WTC11 (cell line): ENCODE data around the gene MYLK2. TPM values are rescaled to one million over a fixed set of nuclear protein-coding genes. Genes with fewer than 3 reads are reported as not detected.

ENCODE experiments used
- ATAC-seq: fragments of 200-7000 bp; cut with Tn5 transposase; 2 replicates; pipeline ENCODE4 v1.10.0; 2021; ENCODE audit warnings: mild to moderate bottlenecking, moderate library complexity
- CTCF ChIA-PET: fragments of 300-600 bp; sonication (Branson Sonifier 250); formaldehyde crosslinking; loops from one replicate; lab custom pipeline; 2021; ENCODE audit warnings: antibody characterized with exemption; lab: Charles Lee
- POLR2A ChIA-PET: fragments of 350-600 bp; sonication (Branson Sonifier 250); formaldehyde crosslinking; loops from one replicate; lab custom pipeline; 2021; ENCODE audit warnings: antibody characterized with exemption; lab: Charles Lee
- DNase-seq: peaks from one replicate; pipeline ENCODE4 v3.0.0; 2021; ENCODE audit warnings: low spot score
- H3K27ac Mint-ChIP-seq: 2 replicates; pipeline ENCODE4 v1.8.0; 2021; ENCODE audit warnings: mixed read lengths
- H3K27me3 Mint-ChIP-seq: 2 replicates; pipeline ENCODE4 v1.8.0; 2021; ENCODE audit warnings: low read depth, mild to moderate bottlenecking, moderate library complexity, mixed read lengths
- H3K36me3 Mint-ChIP-seq: 2 replicates; pipeline ENCODE4 v1.8.0; 2021; ENCODE audit warnings: mixed read lengths
- H3K4me1 Mint-ChIP-seq: 2 replicates; pipeline ENCODE4 v1.8.0; 2022; ENCODE audit warnings: mixed read lengths
- H3K4me3 Mint-ChIP-seq: 2 replicates; pipeline ENCODE4 v1.8.0; 2021; ENCODE audit warnings: mild to moderate bottlenecking, moderate library complexity, mixed read lengths
- H3K9me3 Mint-ChIP-seq: 2 replicates; pipeline ENCODE4 v1.8.0; 2021; ENCODE audit warnings: mixed read lengths
- ATF1 ChIP-seq: sonication (generic); formaldehyde crosslinking; IDR thresholded peaks from 2 replicates; pipeline ENCODE4 v1.8.1; 2023; ENCODE audit warnings: mild to moderate bottlenecking, moderate library complexity, missing genetic modification reagents
- ATF6 ChIP-seq: sonication (generic); formaldehyde crosslinking; IDR thresholded peaks from 2 replicates; pipeline ENCODE4 v1.8.1; 2023; ENCODE audit warnings: mild to moderate bottlenecking, missing genetic modification reagents
- CBFB ChIP-seq: sonication (generic); formaldehyde crosslinking; IDR thresholded peaks from 2 replicates; pipeline ENCODE4 v1.8.1; 2022; ENCODE audit warnings: mild to moderate bottlenecking, low read depth, missing genetic modification reagents
- EMX1 ChIP-seq: fragments of 250-450 bp; sonication (Bioruptor Pico); IDR thresholded peaks from 2 replicates; pipeline ENCODE4 v1.8.0; 2021; ENCODE audit warnings: mild to moderate bottlenecking
- FOXP1 ChIP-seq: sonication (generic); formaldehyde crosslinking; IDR thresholded peaks from 2 replicates; pipeline ENCODE4 v1.8.0; 2022; ENCODE audit warnings: missing genetic modification reagents, mild to moderate bottlenecking, moderate library complexity, borderline replicate concordance
- HMGXB4 ChIP-seq: sonication (generic); formaldehyde crosslinking; IDR thresholded peaks from 2 replicates; pipeline ENCODE4 v1.8.1; 2023; ENCODE audit warnings: mild to moderate bottlenecking, moderate library complexity, missing genetic modification reagents
- JUN ChIP-seq: sonication (generic); formaldehyde crosslinking; IDR thresholded peaks from 2 replicates; pipeline ENCODE4 v1.8.0; 2023; ENCODE audit warnings: mild to moderate bottlenecking, missing genetic modification reagents
- NFATC4 ChIP-seq: fragments of 250-450 bp; sonication (Bioruptor Pico); IDR thresholded peaks from 2 replicates; pipeline ENCODE4 v1.9.0; 2021; ENCODE audit warnings: mild to moderate bottlenecking
- NFE2L1 ChIP-seq: sonication (generic); formaldehyde crosslinking; IDR thresholded peaks from 2 replicates; pipeline ENCODE4 v1.8.1; 2023; ENCODE audit warnings: missing genetic modification reagents
- NR2C2 ChIP-seq: sonication (generic); formaldehyde crosslinking; IDR thresholded peaks from 2 replicates; pipeline ENCODE4 v1.8.0; 2022; ENCODE audit warnings: mild to moderate bottlenecking, missing genetic modification reagents
- STAT6 ChIP-seq: sonication (generic); formaldehyde crosslinking; conservative IDR thresholded peaks from 2 replicates; pipeline ENCODE4 v1.8.1; 2023; ENCODE audit warnings: mild to moderate bottlenecking, low read depth, missing genetic modification reagents, moderate library complexity
- TCF7 ChIP-seq: sonication (generic); formaldehyde crosslinking; IDR thresholded peaks from 2 replicates; pipeline ENCODE4 v1.8.0; 2022; ENCODE audit warnings: mild to moderate bottlenecking, low read depth, missing genetic modification reagents, moderate library complexity
- ZBTB21 ChIP-seq: sonication (generic); formaldehyde crosslinking; IDR thresholded peaks from 2 replicates; pipeline ENCODE4 v1.8.1; 2023; ENCODE audit warnings: mild to moderate bottlenecking, missing genetic modification reagents, borderline replicate concordance
- ZNF232 ChIP-seq: sonication (generic); formaldehyde crosslinking; IDR thresholded peaks from 2 replicates; pipeline ENCODE4 v1.8.0; 2022; ENCODE audit warnings: mild to moderate bottlenecking, missing genetic modification reagents
- ZNF317 ChIP-seq: sonication (generic); formaldehyde crosslinking; IDR thresholded peaks from 2 replicates; pipeline ENCODE4 v1.8.1; 2023; ENCODE audit warnings: low read depth, mild to moderate bottlenecking, moderate library complexity, missing genetic modification reagents, borderline replicate concordance
- ZNF416 ChIP-seq: fragments of 250-450 bp; sonication (Bioruptor Pico); IDR thresholded peaks from 2 replicates; pipeline ENCODE4 v1.9.0; 2021; ENCODE audit warnings: mild to moderate bottlenecking, inconsistent platforms
- ZNF671 ChIP-seq: fragments of 250-450 bp; sonication (Bioruptor Pico); IDR thresholded peaks from 2 replicates; pipeline ENCODE4 v1.8.0; 2021; ENCODE audit warnings: mild to moderate bottlenecking
- total RNA-seq: library from RNA; stranded (reverse); gene quantifications from 3 replicates; pipeline ENCODE4 v1.2.3, GENCODE V29; 2021
- TF ChIP-seq, protein P1 (sequence below): sonication (generic); formaldehyde crosslinking; IDR thresholded peaks from 2 replicates; pipeline ENCODE4 v1.8.1; 2023; ENCODE audit warnings: mild to moderate bottlenecking, missing genetic modification reagents, borderline replicate concordance
- TF ChIP-seq, protein P2 (sequence below): sonication (generic); formaldehyde crosslinking; IDR thresholded peaks from 2 replicates; pipeline ENCODE4 v1.8.1; 2022; ENCODE audit warnings: missing genetic modification reagents, borderline replicate concordance
- TF ChIP-seq, protein P3 (sequence below): sonication (generic); formaldehyde crosslinking; IDR thresholded peaks from 2 replicates; pipeline ENCODE4 v1.8.1; 2022; ENCODE audit warnings: mild to moderate bottlenecking, missing genetic modification reagents, moderate library complexity, borderline replicate concordance
- TF ChIP-seq, protein P4 (sequence below): fragments of 250-450 bp; sonication (Bioruptor Pico); IDR thresholded peaks from 2 replicates; pipeline ENCODE4 v1.9.0; 2021; ENCODE audit warnings: mild to moderate bottlenecking

The MYLK2 gene
- total RNA-seq, 1 experiment from 2014 or later = 0.28 TPM

GRCh38 chr20:31862157-31862470, 43.0 kb downstream of the MYLK2 start (continued):
- TF ChIP-seq, protein P1, sequence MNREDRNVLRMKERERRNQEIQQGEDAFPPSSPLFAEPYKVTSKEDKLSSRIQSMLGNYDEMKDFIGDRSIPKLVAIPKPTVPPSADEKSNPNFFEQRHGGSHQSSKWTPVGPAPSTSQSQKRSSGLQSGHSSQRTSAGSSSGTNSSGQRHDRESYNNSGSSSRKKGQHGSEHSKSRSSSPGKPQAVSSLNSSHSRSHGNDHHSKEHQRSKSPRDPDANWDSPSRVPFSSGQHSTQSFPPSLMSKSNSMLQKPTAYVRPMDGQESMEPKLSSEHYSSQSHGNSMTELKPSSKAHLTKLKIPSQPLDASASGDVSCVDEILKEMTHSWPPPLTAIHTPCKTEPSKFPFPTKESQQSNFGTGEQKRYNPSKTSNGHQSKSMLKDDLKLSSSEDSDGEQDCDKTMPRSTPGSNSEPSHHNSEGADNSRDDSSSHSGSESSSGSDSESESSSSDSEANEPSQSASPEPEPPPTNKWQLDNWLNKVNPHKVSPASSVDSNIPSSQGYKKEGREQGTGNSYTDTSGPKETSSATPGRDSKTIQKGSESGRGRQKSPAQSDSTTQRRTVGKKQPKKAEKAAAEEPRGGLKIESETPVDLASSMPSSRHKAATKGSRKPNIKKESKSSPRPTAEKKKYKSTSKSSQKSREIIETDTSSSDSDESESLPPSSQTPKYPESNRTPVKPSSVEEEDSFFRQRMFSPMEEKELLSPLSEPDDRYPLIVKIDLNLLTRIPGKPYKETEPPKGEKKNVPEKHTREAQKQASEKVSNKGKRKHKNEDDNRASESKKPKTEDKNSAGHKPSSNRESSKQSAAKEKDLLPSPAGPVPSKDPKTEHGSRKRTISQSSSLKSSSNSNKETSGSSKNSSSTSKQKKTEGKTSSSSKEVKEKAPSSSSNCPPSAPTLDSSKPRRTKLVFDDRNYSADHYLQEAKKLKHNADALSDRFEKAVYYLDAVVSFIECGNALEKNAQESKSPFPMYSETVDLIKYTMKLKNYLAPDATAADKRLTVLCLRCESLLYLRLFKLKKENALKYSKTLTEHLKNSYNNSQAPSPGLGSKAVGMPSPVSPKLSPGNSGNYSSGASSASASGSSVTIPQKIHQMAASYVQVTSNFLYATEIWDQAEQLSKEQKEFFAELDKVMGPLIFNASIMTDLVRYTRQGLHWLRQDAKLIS = no peak
- no peak for TF ChIP-seq EMX1 (CRISPR knock-in tag)
- TF ChIP-seq FOXP1 (CRISPR knock-in tag) = no peak
- TF ChIP-seq HMGXB4 (CRISPR knock-in tag) = no peak
- no peak for TF ChIP-seq CBFB
- TF ChIP-seq TCF7 (CRISPR knock-in tag) = no peak
- no peak for TF ChIP-seq NR2C2 (CRISPR knock-in tag)
- TF ChIP-seq, protein P2, sequence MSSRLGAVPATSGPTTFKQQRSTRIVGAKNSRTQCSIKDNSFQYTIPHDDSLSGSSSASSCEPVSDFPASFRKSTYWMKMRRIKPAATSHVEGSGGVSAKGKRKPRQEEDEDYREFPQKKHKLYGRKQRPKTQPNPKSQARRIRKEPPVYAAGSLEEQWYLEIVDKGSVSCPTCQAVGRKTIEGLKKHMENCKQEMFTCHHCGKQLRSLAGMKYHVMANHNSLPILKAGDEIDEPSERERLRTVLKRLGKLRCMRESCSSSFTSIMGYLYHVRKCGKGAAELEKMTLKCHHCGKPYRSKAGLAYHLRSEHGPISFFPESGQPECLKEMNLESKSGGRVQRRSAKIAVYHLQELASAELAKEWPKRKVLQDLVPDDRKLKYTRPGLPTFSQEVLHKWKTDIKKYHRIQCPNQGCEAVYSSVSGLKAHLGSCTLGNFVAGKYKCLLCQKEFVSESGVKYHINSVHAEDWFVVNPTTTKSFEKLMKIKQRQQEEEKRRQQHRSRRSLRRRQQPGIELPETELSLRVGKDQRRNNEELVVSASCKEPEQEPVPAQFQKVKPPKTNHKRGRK (CRISPR knock-in tag) = no peak
- no peak for TF ChIP-seq NFATC4 (CRISPR knock-in tag)
- no peak for TF ChIP-seq ZNF416 (CRISPR knock-in tag)
- no peak for TF ChIP-seq STAT6 (CRISPR knock-in tag)
- TF ChIP-seq, protein P3, sequence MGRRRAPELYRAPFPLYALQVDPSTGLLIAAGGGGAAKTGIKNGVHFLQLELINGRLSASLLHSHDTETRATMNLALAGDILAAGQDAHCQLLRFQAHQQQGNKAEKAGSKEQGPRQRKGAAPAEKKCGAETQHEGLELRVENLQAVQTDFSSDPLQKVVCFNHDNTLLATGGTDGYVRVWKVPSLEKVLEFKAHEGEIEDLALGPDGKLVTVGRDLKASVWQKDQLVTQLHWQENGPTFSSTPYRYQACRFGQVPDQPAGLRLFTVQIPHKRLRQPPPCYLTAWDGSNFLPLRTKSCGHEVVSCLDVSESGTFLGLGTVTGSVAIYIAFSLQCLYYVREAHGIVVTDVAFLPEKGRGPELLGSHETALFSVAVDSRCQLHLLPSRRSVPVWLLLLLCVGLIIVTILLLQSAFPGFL (CRISPR knock-in tag) = no peak
- no peak for TF ChIP-seq NFE2L1 (CRISPR knock-in tag)
- TF ChIP-seq, protein P4, sequence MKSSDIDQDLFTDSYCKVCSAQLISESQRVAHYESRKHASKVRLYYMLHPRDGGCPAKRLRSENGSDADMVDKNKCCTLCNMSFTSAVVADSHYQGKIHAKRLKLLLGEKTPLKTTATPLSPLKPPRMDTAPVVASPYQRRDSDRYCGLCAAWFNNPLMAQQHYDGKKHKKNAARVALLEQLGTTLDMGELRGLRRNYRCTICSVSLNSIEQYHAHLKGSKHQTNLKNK = no peak
- TF ChIP-seq, all 79 proteins: peak for 0

- ATAC-seq = no peak
- Mint-ChIP-seq H3K4me1 (peaks cover 18% of the 10 kb centered on the region), H3K9me3 (no peaks in the 10 kb centered on the region), H3K27ac (no peak overlapping the region), H3K27me3 (peaks cover 38% of the 10 kb centered on the region), H3K4me3 (peak overlapping the region; percentile 91), H3K36me3 (no peaks in the 10 kb centered on the region)
- DNase-seq = peak; percentile 10
- ChIA-PET CTCF (interaction anchor here (1.5 to 3.6 kb wide), 4 partner anchors 9 to 155 kb away, joined by 5 to 28 read pairs (median 12); no protein-coding TSS in a partner anchor), POLR2A (interaction anchor here (0.6 kb wide), 1 partner anchor 370 kb away, joined by 3 read pairs; no protein-coding TSS in a partner anchor)
- no peak for TF ChIP-seq TCF7 (CRISPR knock-in tag)
- TF ChIP-seq ZNF232 (CRISPR knock-in tag) = no peak
- TF ChIP-seq ZBTB21 (CRISPR knock-in tag) = no peak
- no peak for TF ChIP-seq JUN
- TF ChIP-seq, protein P2 (CRISPR knock-in tag) = no peak
- TF ChIP-seq ZNF671 = no peak
- no peak for TF ChIP-seq ATF6
- no peak for TF ChIP-seq ZNF317 (CRISPR knock-in tag)
- no peak for TF ChIP-seq ATF1 (CRISPR knock-in tag)
Observed at GRCh38 chr20:31862506-31862905, 43.4 kb downstream of the MYLK2 start.
